ENCODE measurements around the gene PARP1. TPM values are rescaled to one million over a fixed set of nuclear protein-coding genes. Genes with fewer than 3 reads are reported as not detected.
A peak's percentile ranks its signal among the peaks of the same experiment; 100 is the strongest.
"Not testable (repeated sequence)": the region's sequence is repeated elsewhere in the genome, so short reads cannot be mapped to it uniquely, and the experiment has no call there.

Gene PARP1
- total RNA-seq, 3 donors from 2014 or later (not counting 1 experiment from before 2014, with no cell fraction given) = 62.0 to 81.5 (median 77.0) TPM

GRCh38 chr1:226432586-226433340 lies 24.9 kb upstream of the PARP1 start:
- no peaks in the 10 kb centered on the region for H3K4me1 ChIP-seq (ENCODE audit: control insufficient read depth, insufficient read depth, low read length)
- intact Hi-C loops (cut with micrococcal nuclease) = no loop called here
- ATAC-seq = no peak

GRCh38 chr1:226431898-226432297 lies 24.0 kb upstream of the PARP1 start:
- H3K36me3 ChIP-seq (ENCODE audit: control insufficient read depth, insufficient read depth, low read length); H3K9me3 ChIP-seq (ENCODE audit: control insufficient read depth, insufficient read depth, low read length); H3K9me3 Mint-ChIP-seq; H3K36me3 Mint-ChIP-seq; H3K27ac Mint-ChIP-seq; H3K27me3 ChIP-seq (ENCODE audit: control insufficient read depth, insufficient read depth, low read length); H3K4me3 ChIP-seq (ENCODE audit: low read length); H3K27ac ChIP-seq (ENCODE audit: low read length); intact Hi-C loops (cut with micrococcal nuclease); H3K27me3 Mint-ChIP-seq (ENCODE audit: low read depth in 2 of 2); DNase-seq; ATAC-seq; H3K4me1 ChIP-seq (ENCODE audit: control insufficient read depth, insufficient read depth, low read length); H3K4me3 Mint-ChIP-seq: not testable (repeated sequence)
- H3K4me1 Mint-ChIP-seq = peaks cover 5 to 11% of the 10 kb centered on the region in 2 donors
- 100% methylated on average over 1 of the region's 2 CpGs for whole genome bisulfite sequencing (ENCODE audit: insufficient coverage)

More at GRCh38 chr1:226432586-226433340, 24.9 kb upstream of the PARP1 start:
- Mint-ChIP-seq H3K36me3 (no peaks in the 10 kb centered on the region), H3K4me1 (peaks cover 0 to 5% of the 10 kb centered on the region in 2 donors), H3K9me3 (no peaks in the 10 kb centered on the region), H3K4me3 (no peak overlapping the region), H3K27ac (no peak overlapping the region), H3K27me3 (ENCODE audit: low read depth in 2 of 2) (peaks cover 0 to 4% of the 10 kb centered on the region in 2 donors)
- no peak for TF ChIP-seq CTCF (IDR thresholded peaks at IDR 0.05)
- no peaks in the 10 kb centered on the region for H3K9me3 ChIP-seq (ENCODE audit: control insufficient read depth, insufficient read depth, low read length)
- H3K4me3 ChIP-seq (ENCODE audit: low read length) = no peak overlapping the region
- no peak overlapping the region for H3K27ac ChIP-seq (ENCODE audit: low read length)
- H3K36me3 ChIP-seq (ENCODE audit: control insufficient read depth, insufficient read depth, low read length) = no peaks in the 10 kb centered on the region
- H3K27me3 ChIP-seq (ENCODE audit: control insufficient read depth, insufficient read depth, low read length) = no peaks in the 10 kb centered on the region
- 94% methylated on average over 13 of the region's 13 CpGs for WGBS (ENCODE audit: insufficient coverage)
- DNase-seq = no peak

DNA sequence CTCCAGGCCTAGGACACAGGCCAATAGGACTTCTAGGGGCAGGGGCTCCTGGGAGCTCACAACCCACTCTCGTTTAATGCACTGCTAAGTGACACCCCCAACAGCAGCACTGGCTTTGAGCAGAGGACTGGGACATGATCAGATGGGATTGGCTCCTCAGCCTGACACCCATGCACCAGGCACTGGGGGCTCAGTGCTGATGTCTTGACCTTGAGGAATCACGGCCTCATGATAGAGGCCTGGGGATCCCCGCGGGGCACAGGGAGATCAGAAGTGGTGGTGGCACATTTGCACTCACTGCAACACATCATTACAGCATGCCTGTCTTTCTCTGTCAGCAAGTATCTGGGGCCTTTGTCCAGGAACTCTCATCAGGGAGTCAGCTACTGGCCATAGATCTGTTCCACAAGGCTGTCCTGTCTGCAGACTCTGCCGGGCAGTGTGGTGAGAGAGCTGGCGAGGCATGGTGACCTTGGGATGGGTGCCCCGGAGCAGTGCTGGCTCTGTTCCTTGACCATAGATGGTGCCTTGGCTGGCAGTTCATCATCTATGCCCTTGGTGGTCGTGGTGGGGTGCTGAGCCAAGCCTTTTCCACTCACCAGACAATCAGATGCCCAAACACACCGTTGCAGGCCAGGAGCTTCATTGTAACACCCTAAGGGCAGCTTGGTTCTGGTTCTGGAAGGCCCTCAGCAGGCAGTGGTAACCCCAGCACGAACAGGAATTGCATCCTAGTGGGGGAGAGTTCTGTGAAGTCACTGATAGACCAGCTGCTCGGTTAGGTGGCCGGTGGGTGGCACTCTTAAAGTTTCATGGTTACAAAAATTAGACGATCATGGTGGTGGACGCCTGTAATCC lies 22.2 kb upstream of the PARP1 start:
- Histone ChIP-seq H3K9me3 (ENCODE audit: control insufficient read depth, insufficient read depth, low read length) (no peaks in the 10 kb centered on the region), H3K27me3 (ENCODE audit: control insufficient read depth, insufficient read depth, low read length) (no peaks in the 10 kb centered on the region), H3K4me1 (ENCODE audit: control insufficient read depth, insufficient read depth, low read length) (peaks cover 12% of the 10 kb centered on the region), H3K4me3 (ENCODE audit: low read length) (no peak overlapping the region), H3K27ac (ENCODE audit: low read length) (no peak overlapping the region), H3K36me3 (ENCODE audit: control insufficient read depth, insufficient read depth, low read length) (no peaks in the 10 kb centered on the region)
- Mint-ChIP-seq H3K27me3 (ENCODE audit: low read depth in 2 of 2) (no peaks in the 10 kb centered on the region), H3K4me3 (no peak overlapping the region), H3K27ac (no peak overlapping the region), H3K9me3 (no peaks in the 10 kb centered on the region), H3K4me1 (peaks cover 14 to 21% of the 10 kb centered on the region in 2 donors), H3K36me3 (no peaks in the 10 kb centered on the region)
- WGBS (ENCODE audit: insufficient coverage) = 89% methylated on average over 14 of the region's 14 CpGs
- intact Hi-C loops (cut with micrococcal nuclease) = no loop called here
- ATAC-seq (no peak), DNase-seq (no peak)
- TF ChIP-seq CTCF (IDR thresholded peaks at IDR 0.05) = no peak

GRCh38 chr1:226428791-226429461 lies 21.0 kb upstream of the PARP1 start:
- Histone ChIP-seq H3K4me1 (ENCODE audit: control insufficient read depth, insufficient read depth, low read length) (peaks cover 18% of the 10 kb centered on the region), H3K36me3 (ENCODE audit: control insufficient read depth, insufficient read depth, low read length) (no peaks in the 10 kb centered on the region), H3K4me3 (ENCODE audit: low read length) (no peak overlapping the region), H3K27ac (ENCODE audit: low read length) (no peak overlapping the region), H3K9me3 (ENCODE audit: control insufficient read depth, insufficient read depth, low read length) (no peaks in the 10 kb centered on the region), H3K27me3 (ENCODE audit: control insufficient read depth, insufficient read depth, low read length) (no peaks in the 10 kb centered on the region)
- Mint-ChIP-seq H3K9me3 (no peaks in the 10 kb centered on the region), H3K27me3 (ENCODE audit: low read depth in 2 of 2) (no peaks in the 10 kb centered on the region), H3K4me3 (no peak overlapping the region), H3K36me3 (no peaks in the 10 kb centered on the region), H3K27ac (no peak overlapping the region), H3K4me1 (peaks cover 14 to 21% of the 10 kb centered on the region in 2 donors)
- peak in 1 of 2 donors; percentile 26 for DNase-seq
- intact Hi-C loops (cut with micrococcal nuclease) = no loop called here
- ATAC-seq = no peak
- TF ChIP-seq CTCF (IDR thresholded peaks at IDR 0.05) = no peak
- 46% methylated on average over 12 of the region's 12 CpGs for WGBS (ENCODE audit: insufficient coverage)
